ENCODE data around the gene REPIN1. TPM values are rescaled to one million over a fixed set of nuclear protein-coding genes. Genes with fewer than 3 reads are reported as not detected.
"Not testable (repeated sequence)": the region's sequence is repeated elsewhere in the genome, so short reads cannot be mapped to it uniquely, and the experiment has no call there.

The REPIN1 gene
- total and polyA plus RNA-seq, 4 donors: 38.4 to 135 (median 62.0) TPM

- no peaks in the 10 kb centered on the region for H3K27me3 ChIP-seq (ENCODE audit: control insufficient read depth in 3 of 3, insufficient read depth in 3 of 3, low read length in 2 of 3)
- H3K4me1 ChIP-seq (ENCODE audit: control insufficient read depth in 5 of 5, insufficient read depth in 5 of 5, low read length in 5 of 5): peaks cover 0 to 33% (median 8%) of the 10 kb centered on the region in 5 donors
- H3K9me3 ChIP-seq (ENCODE audit: control insufficient read depth in 4 of 4, insufficient read depth in 3 of 4, low read length in 3 of 4): no peaks in the 10 kb centered on the region
- H3K4me3 ChIP-seq: no peak overlapping the region
- ATAC-seq (ENCODE audit: insufficient read depth, low FRiP score) (no peak), DNase-seq (peak; percentile 69 to 87 (median 84))
- no peak for TF ChIP-seq CTCF (IDR thresholded peaks at IDR 0.05; ENCODE audit: control extremely low read depth, extremely low read depth)
- no peak overlapping the region for H3K27ac ChIP-seq (ENCODE audit: low read depth in 1 of 2, low read length in 1 of 2)
- no peak overlapping the region for H3K9ac ChIP-seq (ENCODE audit: insufficient read depth in 1 of 2, low read length in 2 of 2)
- H3K36me3 ChIP-seq (ENCODE audit: control insufficient read depth in 4 of 4, insufficient read depth in 4 of 4, low read length in 4 of 4): no peaks in the 10 kb centered on the region
- 89% methylated on average over 22 of the region's 22 CpGs for WGBS, 2 donors
Measured at GRCh38 chr7:150383710-150384397, 15.2 kb downstream of the REPIN1 start.

GRCh38 chr7:150384406-150385301 is 16.0 kb downstream of the REPIN1 start:
- ATAC-seq (ENCODE audit: insufficient read depth, low FRiP score) (no peak), DNase-seq (peak in 1 of 3 donors; percentile 9)
- Histone ChIP-seq H3K9me3 (ENCODE audit: control insufficient read depth in 4 of 4, insufficient read depth in 3 of 4, low read length in 3 of 4) (no peaks in the 10 kb centered on the region), H3K36me3 (ENCODE audit: control insufficient read depth in 4 of 4, insufficient read depth in 4 of 4, low read length in 4 of 4) (peaks cover 0 to 3% (median under 1%) of the 10 kb centered on the region in 4 donors), H3K27ac (ENCODE audit: low read depth in 1 of 2, low read length in 1 of 2) (no peak overlapping the region), H3K9ac (ENCODE audit: insufficient read depth in 1 of 2, low read length in 2 of 2) (no peak overlapping the region), H3K27me3 (ENCODE audit: control insufficient read depth in 3 of 3, insufficient read depth in 3 of 3, low read length in 2 of 3) (no peaks in the 10 kb centered on the region), H3K4me1 (ENCODE audit: control insufficient read depth in 5 of 5, insufficient read depth in 5 of 5, low read length in 5 of 5) (peaks cover 0 to 39% (median 10%) of the 10 kb centered on the region in 5 donors), H3K4me3 (no peak overlapping the region)
- WGBS, 2 donors: 61 to 77% methylated on average over 15 of the region's 15 CpGs
- TF ChIP-seq CTCF (IDR thresholded peaks at IDR 0.05; ENCODE audit: control extremely low read depth, extremely low read depth): no peak

GRCh38 chr7:150385302-150385723 is 16.7 kb downstream of the REPIN1 start:
- Histone ChIP-seq H3K4me3 (no peak overlapping the region), H3K36me3 (ENCODE audit: control insufficient read depth in 4 of 4, insufficient read depth in 4 of 4, low read length in 4 of 4) (peaks cover 0 to 7% (median 4%) of the 10 kb centered on the region in 4 donors), H3K9me3 (ENCODE audit: control insufficient read depth in 4 of 4, insufficient read depth in 3 of 4, low read length in 3 of 4) (no peaks in the 10 kb centered on the region), H3K27me3 (ENCODE audit: control insufficient read depth in 3 of 3, insufficient read depth in 3 of 3, low read length in 2 of 3) (no peaks in the 10 kb centered on the region), H3K27ac (ENCODE audit: low read depth in 1 of 2, low read length in 1 of 2) (no peak overlapping the region), H3K9ac (ENCODE audit: insufficient read depth in 1 of 2, low read length in 2 of 2) (no peak overlapping the region), H3K4me1 (ENCODE audit: control insufficient read depth in 5 of 5, insufficient read depth in 5 of 5, low read length in 5 of 5) (peaks cover 0 to 34% (median 8%) of the 10 kb centered on the region in 5 donors)
- 85 to 89% methylated on average over 14 of the region's 14 CpGs for WGBS, 2 donors
- no peak for TF ChIP-seq CTCF (IDR thresholded peaks at IDR 0.05; ENCODE audit: control extremely low read depth, extremely low read depth)
- no peak for ATAC-seq (ENCODE audit: insufficient read depth, low FRiP score)
- no peak for DNase-seq

GRCh38 chr7:150385884-150386283 is 17.3 kb downstream of the REPIN1 start:
- 73 to 75% methylated on average over 6 of the region's 6 CpGs for WGBS, 2 donors

More at GRCh38 chr7:150385884-150386283, 17.3 kb downstream of the REPIN1 start:
- not testable (repeated sequence) for H3K4me3 ChIP-seq; H3K9ac ChIP-seq (ENCODE audit: insufficient read depth in 1 of 2, low read length in 2 of 2); ATAC-seq (ENCODE audit: insufficient read depth, low FRiP score); H3K9me3 ChIP-seq (ENCODE audit: control insufficient read depth in 4 of 4, insufficient read depth in 3 of 4, low read length in 3 of 4); H3K27me3 ChIP-seq (ENCODE audit: control insufficient read depth in 3 of 3, insufficient read depth in 3 of 3, low read length in 2 of 3); H3K27ac ChIP-seq (ENCODE audit: low read depth in 1 of 2, low read length in 1 of 2); DNase-seq
- peaks cover 0 to 31% (median 6%) of the 10 kb centered on the region in 5 donors for H3K4me1 ChIP-seq (ENCODE audit: control insufficient read depth in 5 of 5, insufficient read depth in 5 of 5, low read length in 5 of 5)
- peaks cover 0 to 12% (median 5%) of the 10 kb centered on the region in 4 donors for H3K36me3 ChIP-seq (ENCODE audit: control insufficient read depth in 4 of 4, insufficient read depth in 4 of 4, low read length in 4 of 4)
